Measurements from ENCODE around the gene C5orf47. TPM values are rescaled to one million over a fixed set of nuclear protein-coding genes. Genes with fewer than 3 reads are reported as not detected.

C5orf47 gene
- total RNA-seq (2021; fragmentation: NEBNext Ultra II Directional; extraction: Animal tissue kit (Norgen Biotek cat#: 25700)) = 0.29 TPM in 1 of 2 replicates, not detected in the other
- 0.09 and 0.11 TPM in 2 replicates for polyA plus RNA-seq (2011; rRNA removed)
- polyA plus RNA-seq (2011; cell fraction: cytosol; rRNA removed) = 0.27 TPM
- 0.06 TPM for polyA plus RNA-seq (2011; cell fraction: nucleus; rRNA removed)
- 0.07 to 0.08 TPM in 2 of 4 replicates, not detected in the others for polyA plus RNA-seq (2012, experiment 1 of 2)
- not detected for polyA plus RNA-seq (2012, experiment 2 of 2)
- 0.16 TPM for polyA plus RNA-seq (2013, experiment 1 of 2)
- polyA plus RNA-seq (2013, experiment 2 of 2) = 0.11 TPM
- polyA minus RNA-seq (2011; rRNA and poly(A)+ RNA removed) = not detected in 2 replicates
- not detected for polyA minus RNA-seq (2011; cell fraction: cytosol; rRNA and poly(A)+ RNA removed)
- polyA minus RNA-seq (2011; cell fraction: nucleus; rRNA and poly(A)+ RNA removed) = not detected
- long read RNA-seq, experiment 1 = 0 reads
- long read RNA-seq, experiment 2 = 0 reads

GRCh38 chr5:173988554-173989431 is at the start of gene C5orf47:
Gene C5orf47, plus strand, starts transcription at chr5:173989170. Its CDS starts 94 bp downstream, at chr5:173989264.
- DNase-seq (ENCODE audit: low read depth in 1 of 2, low spot score in 2 of 2) = no peak
- peak within 1 kb of the TSS; percentile 25; the same call in 1 of the 2 replicates for H4K8ac ChIP-seq (ENCODE audit: extremely low read depth, insufficient read depth, low read length)
- H3K36me3 ChIP-seq (ENCODE audit: control insufficient read depth in 2 of 4, insufficient read depth in 4 of 4, low read length in 3 of 4) = no peaks in the 10 kb centered on the region
- no peak for TF ChIP-seq TAF7 (optimal IDR thresholded peaks at IDR 0.05; ENCODE audit: borderline replicate concordance, low read depth, low read length)
- TF ChIP-seq, protein P1, sequence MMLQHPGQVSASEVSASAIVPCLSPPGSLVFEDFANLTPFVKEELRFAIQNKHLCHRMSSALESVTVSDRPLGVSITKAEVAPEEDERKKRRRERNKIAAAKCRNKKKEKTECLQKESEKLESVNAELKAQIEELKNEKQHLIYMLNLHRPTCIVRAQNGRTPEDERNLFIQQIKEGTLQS (IDR thresholded peaks at IDR 0.05; ENCODE audit: insufficient read depth, low read depth, low read length) = no peak
- TF ChIP-seq SIX5 (IDR thresholded peaks at IDR 0.05; ENCODE audit: low read depth, low read length) = no peak
- TF ChIP-seq RFX5 (IDR thresholded peaks at IDR 0.05; ENCODE audit: borderline replicate concordance, low read depth, low read length) = no peak
- TF ChIP-seq EP300 (IDR thresholded peaks at IDR 0.05; ENCODE audit: borderline replicate concordance in 1 of 2, low read depth in 2 of 2, low read length in 2 of 2) = peak in 1 of 2 experiments; percentile 47; a peak in 1 of 3 replicates
- TF ChIP-seq SAP30 (IDR thresholded peaks at IDR 0.05; ENCODE audit: insufficient read depth, insufficient replicate concordance, low read length) = no peak
- 0 out of 2 replicates have a peak, but pooled peaks have one; percentile 31 for TF ChIP-seq JUND (IDR thresholded peaks at IDR 0.05; ENCODE audit: low read length)
- no peak within 1 kb of the TSS for H4K5ac ChIP-seq (ENCODE audit: insufficient read length, low read depth, low read length)
- no peak for FAIRE-seq
- H3K9me3 ChIP-seq (ENCODE audit: insufficient read depth in 2 of 2, low read depth in 1 of 2, low read length in 1 of 2) = peaks cover 0 to 3% of the 10 kb centered on the region in 2 experiments; a peak in 1 of 4 replicates
- H3K9ac ChIP-seq (replicated peaks in 1 of 4; ENCODE audit: extremely low read depth in 1 of 4, low read depth in 3 of 4, low read length in 3 of 4) = no peak within 1 kb of the TSS
- no peak within 1 kb of the TSS for H4K91ac ChIP-seq (replicated peaks; ENCODE audit: insufficient read length, low read length)
- H3K56ac ChIP-seq (replicated peaks; ENCODE audit: insufficient read length, low read depth, low read length) = no peak within 1 kb of the TSS
- H3K27ac ChIP-seq (ENCODE audit: low read depth, low read length) = no peak within 1 kb of the TSS
- H2BK120ac ChIP-seq (replicated peaks; ENCODE audit: low read depth, low read length) = no peak within 1 kb of the TSS
- 0 out of 2 replicates have a peak within 1 kb of the TSS, but pooled peaks have one; percentile 39 for H2BK12ac ChIP-seq (ENCODE audit: low read depth, low read length)
- H2BK15ac ChIP-seq (ENCODE audit: low read length) = no peak within 1 kb of the TSS
- ChIA-PET CTCF (ENCODE audit: partially characterized antibody) (interaction anchor here (0.6 to 1.5 kb wide), 5 partner anchors 16 to 329 kb away, joined by 3 to 6 read pairs (median 4); no protein-coding TSS in a partner anchor), POLR2A (ENCODE audit: partially characterized antibody) (interaction anchor here (1.3 to 1.6 kb wide), 2 partner anchors 14 to 25 kb away, joined by 4 read pairs; no protein-coding TSS in a partner anchor)
- H2BK5ac ChIP-seq (ENCODE audit: low read depth, low read length) = no peak within 1 kb of the TSS
- H4K20me1 ChIP-seq (replicated peaks in 1 of 2; ENCODE audit: control insufficient read depth in 1 of 2, insufficient read depth in 2 of 2, low read length in 2 of 2) = no peaks in the 10 kb centered on the region
- no peaks in the 10 kb centered on the region for H3K79me1 ChIP-seq (ENCODE audit: low read depth, low read length)
- H3K14ac ChIP-seq (ENCODE audit: insufficient read length) = no peak within 1 kb of the TSS
- H3K23ac ChIP-seq (ENCODE audit: insufficient read length) = no peak within 1 kb of the TSS
- H3K27me3 ChIP-seq (replicated peaks in 1 of 4; ENCODE audit: control insufficient read depth in 3 of 4, extremely low read depth in 1 of 4, insufficient read depth in 3 of 4, low read length in 3 of 4) = no peaks in the 10 kb centered on the region
- H3K4ac ChIP-seq (replicated peaks; ENCODE audit: insufficient read length, low read depth, low read length) = no peak within 1 kb of the TSS
- no peak within 1 kb of the TSS for H3K4me3 ChIP-seq (ENCODE audit: extremely low read depth in 1 of 4, insufficient read depth in 2 of 4, low read depth in 3 of 4, low read length in 4 of 4)
- H3K4me2 ChIP-seq (ENCODE audit: insufficient read depth in 1 of 2, low read depth in 2 of 2, low read length in 2 of 2) = no peak within 1 kb of the TSS
- H3K79me2 ChIP-seq (ENCODE audit: control insufficient read depth in 1 of 2, insufficient read depth in 2 of 2, low read length in 2 of 2) = no peaks in the 10 kb centered on the region
- no peak within 1 kb of the TSS for H2AFZ ChIP-seq (ENCODE audit: low read length)
- no peaks in the 10 kb centered on the region for H3K4me1 ChIP-seq (replicated peaks in 1 of 4; ENCODE audit: control insufficient read depth in 3 of 4, insufficient read depth in 4 of 4, low read length in 3 of 4)
- no peak within 1 kb of the TSS for H2AK5ac ChIP-seq (ENCODE audit: low read depth, low read length)
- no peak within 1 kb of the TSS for H3K18ac ChIP-seq (ENCODE audit: extremely low read depth, low read length)
- H3K23me2 ChIP-seq (ENCODE audit: low read depth, low read length) = no peaks in the 10 kb centered on the region; the same call in 1 of the 2 replicates
- H2BK20ac ChIP-seq (ENCODE audit: low read length) = no peak within 1 kb of the TSS; the same call in 1 of the 2 replicates
- WGBS, 2 experiments (ENCODE audit: extremely low coverage in 1 of 2, insufficient coverage in 1 of 2, insufficient read length in 1 of 2, insufficient replicate concordance in 2 of 2, low coverage in 1 of 2, low lambda C conversion rate in 2 of 2, missing lambda C conversion rate in 1 of 2) = 91% methylated on average over 20 of the region's 51 CpGs; no CpG with 5 or more reads in 1 of the 2 experiments

Measured in H1 (cell line).